ENCODE results near the gene CDK17. TPM values are rescaled to one million over a fixed set of nuclear protein-coding genes. Genes with fewer than 3 reads are reported as not detected.

The CDK17 gene
- total and polyA plus RNA-seq, 9 donors: 13.8 to 59.2 (median 30.9) TPM

DNA sequence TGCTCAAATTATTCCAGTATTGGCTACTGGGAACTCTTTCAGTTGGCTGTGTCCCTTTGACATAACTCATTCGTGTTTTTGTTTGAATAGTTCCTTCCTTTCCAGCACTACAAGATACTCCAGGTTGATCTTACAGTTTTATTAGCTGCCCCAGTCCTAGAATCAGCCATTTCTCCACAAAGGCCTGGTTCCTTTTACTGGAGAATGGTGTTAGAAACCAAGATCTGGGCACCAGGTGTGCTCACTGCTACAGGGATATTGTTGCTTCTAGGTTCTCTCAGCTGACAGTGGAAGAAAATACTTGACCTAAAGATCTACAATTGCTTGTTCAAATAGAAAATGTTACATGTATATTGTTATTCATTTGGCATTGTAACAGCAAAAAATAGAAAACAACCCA, 21.9 kb downstream of the CDK17 start:
- Histone ChIP-seq H3K27me3 (no peaks in the 10 kb centered on the region), H3K27ac (no peak overlapping the region), H3K4me1 (ENCODE audit: insufficient read depth) (peaks cover 4% of the 10 kb centered on the region), H3K36me3 (no peaks in the 10 kb centered on the region), H3K4me3 (no peak overlapping the region), H3K9me3 (no peaks in the 10 kb centered on the region)
- 41 to 71% (median 70%) methylated on average over 1 of the region's 1 CpG for WGBS, 3 donors
- no peak for TF ChIP-seq POLR2A (IDR thresholded peaks at IDR 0.05)
- no peak for TF ChIP-seq EP300 (IDR thresholded peaks at IDR 0.05)
- TF ChIP-seq, protein P1, sequence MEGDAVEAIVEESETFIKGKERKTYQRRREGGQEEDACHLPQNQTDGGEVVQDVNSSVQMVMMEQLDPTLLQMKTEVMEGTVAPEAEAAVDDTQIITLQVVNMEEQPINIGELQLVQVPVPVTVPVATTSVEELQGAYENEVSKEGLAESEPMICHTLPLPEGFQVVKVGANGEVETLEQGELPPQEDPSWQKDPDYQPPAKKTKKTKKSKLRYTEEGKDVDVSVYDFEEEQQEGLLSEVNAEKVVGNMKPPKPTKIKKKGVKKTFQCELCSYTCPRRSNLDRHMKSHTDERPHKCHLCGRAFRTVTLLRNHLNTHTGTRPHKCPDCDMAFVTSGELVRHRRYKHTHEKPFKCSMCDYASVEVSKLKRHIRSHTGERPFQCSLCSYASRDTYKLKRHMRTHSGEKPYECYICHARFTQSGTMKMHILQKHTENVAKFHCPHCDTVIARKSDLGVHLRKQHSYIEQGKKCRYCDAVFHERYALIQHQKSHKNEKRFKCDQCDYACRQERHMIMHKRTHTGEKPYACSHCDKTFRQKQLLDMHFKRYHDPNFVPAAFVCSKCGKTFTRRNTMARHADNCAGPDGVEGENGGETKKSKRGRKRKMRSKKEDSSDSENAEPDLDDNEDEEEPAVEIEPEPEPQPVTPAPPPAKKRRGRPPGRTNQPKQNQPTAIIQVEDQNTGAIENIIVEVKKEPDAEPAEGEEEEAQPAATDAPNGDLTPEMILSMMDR (IDR thresholded peaks at IDR 0.05): no peak
- no peak for DNase-seq
- intact Hi-C loops (cut with DNase I): no loop called here

DNA sequence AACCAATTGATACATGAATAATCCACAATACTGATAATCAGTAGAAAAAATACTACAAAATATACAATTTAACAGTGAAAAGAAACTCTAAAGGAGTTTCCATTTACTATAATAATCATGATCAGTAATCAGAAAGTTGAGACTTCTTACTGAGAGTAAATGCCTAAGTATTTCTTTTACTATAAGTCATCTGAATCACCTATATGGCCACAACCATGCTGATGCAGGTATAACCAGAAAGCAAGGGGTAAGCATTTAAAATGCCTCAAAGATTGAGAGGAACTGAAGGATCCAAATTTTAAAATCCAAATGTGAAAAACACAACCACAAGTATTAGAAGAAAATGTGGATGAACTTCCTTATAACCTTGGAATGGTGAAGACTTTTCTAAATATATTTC, 23.4 kb downstream of the CDK17 start:
- no peak overlapping the region for H3K27ac ChIP-seq
- no peaks in the 10 kb centered on the region for H3K9me3 ChIP-seq
- TF ChIP-seq POLR2A (IDR thresholded peaks at IDR 0.05) (no peak), EP300 (IDR thresholded peaks at IDR 0.05) (no peak)
- TF ChIP-seq, protein P1 (IDR thresholded peaks at IDR 0.05): no peak
- peaks cover 4% of the 10 kb centered on the region for H3K4me1 ChIP-seq (ENCODE audit: insufficient read depth)
- H3K27me3 ChIP-seq: no peaks in the 10 kb centered on the region
- no peaks in the 10 kb centered on the region for H3K36me3 ChIP-seq
- H3K4me3 ChIP-seq: no peak overlapping the region
- intact Hi-C loops (cut with DNase I): no loop called here
- DNase-seq: no peak

GRCh38 chr12:96375841-96376604, 24.2 kb downstream of the CDK17 start:
- TF ChIP-seq, protein P1 (IDR thresholded peaks at IDR 0.05): no peak
- TF ChIP-seq EP300 (IDR thresholded peaks at IDR 0.05) (no peak), POLR2A (IDR thresholded peaks at IDR 0.05) (no peak)
- H3K27ac ChIP-seq: no peak overlapping the region
- WGBS, 3 donors: 95 to 100% (median 98%) methylated on average over 1 of the region's 1 CpG

GRCh38 chr12:96375170-96375569, 25.1 kb downstream of the CDK17 start:
- Histone ChIP-seq H3K36me3 (no peaks in the 10 kb centered on the region), H3K4me3 (no peak overlapping the region), H3K4me1 (ENCODE audit: insufficient read depth) (peaks cover 6% of the 10 kb centered on the region), H3K27me3 (no peaks in the 10 kb centered on the region), H3K9me3 (no peaks in the 10 kb centered on the region), H3K27ac (no peak overlapping the region)
- no peak for DNase-seq
- intact Hi-C loops (cut with DNase I): no loop called here
- TF ChIP-seq EP300 (IDR thresholded peaks at IDR 0.05) (no peak), POLR2A (IDR thresholded peaks at IDR 0.05) (no peak)
- TF ChIP-seq, protein P1 (IDR thresholded peaks at IDR 0.05): no peak

More at GRCh38 chr12:96375841-96376604, 24.2 kb downstream of the CDK17 start:
- intact Hi-C loops (cut with DNase I): no loop called here
- H3K9me3 ChIP-seq: no peaks in the 10 kb centered on the region
- H3K27me3 ChIP-seq: no peaks in the 10 kb centered on the region
- no peaks in the 10 kb centered on the region for H3K36me3 ChIP-seq
- no peak for DNase-seq
- H3K4me3 ChIP-seq: no peak overlapping the region
- H3K4me1 ChIP-seq (ENCODE audit: insufficient read depth): peaks cover 6% of the 10 kb centered on the region
